NCI-H2107 (cell line): ENCODE measurements around the gene KHSRP.

Experiments
- DNase-seq: peaks from one replicate; lab custom pipeline; 2025; lab: John Stamatoyannopoulos, UW

KHSRP gene

GRCh38 chr19:6424195-6424938, at the start of gene KHSRP:
KHSRP (minus strand) TSS chr19:6424811; CDS start chr19:6424701, 110 bp downstream.
- no peak for DNase-seq

GRCh38 chr19:6473647-6474046, 49.0 kb upstream of the KHSRP start:
- no peak for DNase-seq

- no peak for DNase-seq
Measured at GRCh38 chr19:6472713-6473112, 48.1 kb upstream of the KHSRP start.

- no peak for DNase-seq
Measured at GRCh38 chr19:6471076-6471475, 46.5 kb upstream of the KHSRP start.

- no peak for DNase-seq
Measured at GRCh38 chr19:6470173-6470572, 45.6 kb upstream of the KHSRP start.

DNA sequence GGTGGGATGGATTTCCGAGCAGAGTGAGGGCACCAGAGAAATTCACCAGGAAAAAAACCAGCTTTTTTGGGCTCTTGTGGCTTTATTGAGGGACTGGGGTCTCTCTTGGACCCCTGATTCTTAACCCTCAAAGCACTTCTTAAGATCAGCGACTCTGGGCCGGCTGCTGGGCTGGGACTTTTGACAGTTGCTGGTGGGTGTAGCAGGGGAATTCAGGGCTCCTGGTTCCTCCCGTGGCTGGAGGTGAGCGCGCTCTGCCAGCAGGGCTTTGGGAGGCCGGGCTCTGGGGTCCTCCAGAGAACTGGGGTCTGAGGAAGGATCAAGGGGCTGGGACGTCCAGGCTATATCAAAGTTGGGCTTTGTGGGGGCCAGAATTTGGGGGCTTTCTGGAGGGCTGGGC, 42.8 kb upstream of the KHSRP start:
- no peak for DNase-seq

DNA sequence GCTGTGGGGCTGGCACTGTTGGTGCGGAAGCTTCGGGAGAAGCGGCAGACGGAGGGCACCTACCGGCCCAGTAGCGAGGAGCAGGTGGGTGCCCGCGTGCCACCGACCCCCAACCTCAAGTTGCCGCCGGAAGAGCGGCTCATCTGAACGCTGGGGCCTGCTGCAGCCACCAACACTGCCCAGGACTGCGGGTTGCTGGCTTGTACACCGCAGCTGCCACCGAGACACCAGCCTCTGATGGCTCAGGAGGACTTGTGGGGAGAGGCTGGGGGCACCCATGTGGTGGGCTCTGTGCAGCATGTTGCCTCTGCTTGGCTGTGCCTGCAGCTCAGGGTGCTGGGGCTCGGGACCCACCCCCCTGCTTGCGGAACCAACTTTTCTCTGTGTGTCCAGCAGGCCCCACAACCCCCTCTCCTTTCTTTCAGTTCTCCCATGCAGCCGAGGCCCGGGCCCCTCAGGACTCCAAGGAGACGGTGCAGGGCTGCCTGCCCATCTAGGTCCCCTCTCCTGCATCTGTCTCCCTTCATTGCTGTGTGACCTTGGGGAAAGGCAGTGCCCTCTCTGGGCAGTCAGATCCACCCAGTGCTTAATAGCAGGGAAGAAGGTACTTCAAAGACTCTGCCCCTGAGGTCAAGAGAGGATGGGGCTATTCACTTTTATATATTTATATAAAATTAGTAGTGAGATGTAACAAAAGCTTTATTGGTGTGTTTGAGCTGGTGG, 42.1 kb upstream of the KHSRP start:
- no peak for DNase-seq

GRCh38 chr19:6465663-6466062, 41.1 kb upstream of the KHSRP start:
- DNase-seq: no peak

DNA sequence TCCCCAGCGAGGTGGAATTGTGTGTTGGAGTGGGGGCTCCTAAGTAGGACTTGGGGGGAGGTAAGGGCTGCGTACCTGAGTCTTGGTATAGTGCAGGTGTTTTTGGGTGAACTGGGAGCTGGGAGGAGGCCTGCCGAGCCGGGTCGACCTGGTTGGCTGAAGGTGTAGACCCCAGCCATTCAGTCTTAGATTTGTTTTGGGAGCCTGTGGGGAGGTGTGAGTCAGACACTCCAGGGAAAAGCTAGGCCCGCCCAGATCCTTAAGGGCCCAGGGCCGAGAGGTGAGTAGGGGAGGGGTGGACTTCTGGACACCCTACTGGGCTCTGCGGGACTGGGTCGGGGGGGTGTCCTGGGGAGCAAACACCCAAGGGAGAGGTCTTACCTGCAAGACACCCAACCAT, 40.4 kb upstream of the KHSRP start:
- DNase-seq: no peak

- DNase-seq: no peak
Measured at GRCh38 chr19:6464070-6464873, 39.7 kb upstream of the KHSRP start, which contains the start of gene CRB3. CRB3 (plus strand) TSS chr19:6464271; CDS start chr19:6464702, 431 bp downstream.

GRCh38 chr19:6460099-6460884, 35.7 kb upstream of the KHSRP start:
- DNase-seq: peak; percentile 83

DNA sequence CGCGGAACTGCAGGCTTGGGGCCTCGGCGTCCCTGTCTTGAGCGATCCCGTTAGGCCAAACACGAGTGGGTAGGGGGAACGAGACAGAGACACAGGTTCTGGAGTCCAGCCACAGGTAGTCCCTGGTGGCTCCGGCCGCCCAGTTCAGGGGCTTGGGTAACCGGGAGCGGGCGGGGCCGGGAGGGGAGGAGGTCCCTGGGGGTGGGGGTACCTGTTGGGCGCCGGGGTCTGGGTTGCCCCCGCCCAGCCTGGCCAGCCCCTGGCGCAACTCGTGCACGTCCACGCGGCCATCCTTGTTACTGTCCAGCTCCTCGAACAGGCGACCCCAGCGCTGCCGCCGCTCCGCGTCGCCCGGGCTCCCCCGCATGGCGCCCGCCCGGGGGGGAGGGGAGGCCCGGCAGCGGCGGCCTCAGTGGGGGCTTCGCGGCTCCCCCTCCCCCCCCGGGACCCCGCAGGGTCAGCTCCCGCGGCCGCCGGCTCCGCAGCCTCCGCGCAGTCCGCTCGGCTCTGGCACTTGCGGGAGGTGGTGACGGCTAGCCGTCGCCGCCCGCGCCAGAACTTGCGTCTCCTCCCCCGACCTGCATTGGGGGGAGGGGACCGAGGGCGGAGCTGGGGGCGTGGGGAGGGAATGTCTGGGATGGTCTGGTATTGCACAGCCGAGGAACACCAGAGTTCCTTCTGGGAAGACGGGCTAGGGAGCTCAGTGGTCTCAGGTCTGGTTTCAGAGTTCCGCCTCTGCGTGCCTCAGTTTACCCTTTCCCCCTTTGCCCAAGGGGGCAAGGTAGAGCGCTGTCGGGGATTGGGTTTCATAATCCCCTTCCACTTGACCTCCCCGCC, 34.9 kb upstream of the KHSRP start, which contains the start of gene SLC25A23:
Gene SLC25A23 (minus strand): TSS at position 531 of the 837 bp plus-strand sequence. CDS start 164 bp downstream, at position 367.
- DNase-seq: no peak

GRCh38 chr19:6458695-6459261, 34.2 kb upstream of the KHSRP start:
- DNase-seq: no peak

- DNase-seq: no peak
Measured at GRCh38 chr19:6457958-6458694, 33.5 kb upstream of the KHSRP start.

- DNase-seq: no peak
Measured at GRCh38 chr19:6455924-6456323, 31.3 kb upstream of the KHSRP start.

- DNase-seq: no peak
Measured at GRCh38 chr19:6453951-6454565, 29.4 kb upstream of the KHSRP start.

- no peak for DNase-seq
Measured at GRCh38 chr19:6452899-6453298, 28.3 kb upstream of the KHSRP start.

DNA sequence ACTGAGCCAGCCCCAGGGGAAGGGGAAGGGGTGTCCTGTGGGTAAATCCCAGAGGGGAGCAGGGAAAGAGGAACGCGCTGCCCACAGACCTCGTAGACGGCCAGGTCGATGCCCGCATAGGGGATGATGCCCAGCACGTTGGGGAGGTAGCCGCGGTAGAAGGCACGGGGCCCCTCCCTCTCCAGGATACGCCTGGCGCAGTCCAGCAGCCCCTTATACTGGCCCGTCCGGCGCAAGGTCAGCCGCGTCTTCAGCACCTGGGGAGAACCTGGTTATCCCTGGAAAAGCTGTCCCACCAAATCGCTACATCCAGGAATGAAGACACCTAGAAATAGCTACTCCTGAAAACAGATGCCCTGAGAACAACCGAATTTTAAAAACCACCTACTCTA, 27.6 kb upstream of the KHSRP start:
- no peak for DNase-seq

- no peak for DNase-seq
Measured at GRCh38 chr19:6451583-6452222, 27.1 kb upstream of the KHSRP start.
